Prostate gland (tissue), 2 donors: ENCODE data around the gene TMEM26. TPM values are rescaled to one million over a fixed set of nuclear protein-coding genes. Genes with fewer than 3 reads are reported as not detected.
"Not testable (repeated sequence)": the region's sequence is repeated elsewhere in the genome, so short reads cannot be mapped to it uniquely, and the experiment has no call there.

Experiments used
- DNase-seq: peaks from one replicate; pipeline ENCODE4 v3.0.0-alpha.2; 2019; ENCODE audit warnings: low spot score
- H3K27ac ChIP-seq, 2 donors: fragments of 200-600 bp; sonication (generic); 2 replicates each; pipeline ENCODE4 v1.5.1; 2017 to 2019
- H3K27me3 ChIP-seq: fragments of 200-600 bp; sonication (generic); replicated peaks from 2 replicates; pipeline ENCODE4 v1.5.1; 2019; ENCODE audit not compliant: insufficient read depth
- H3K36me3 ChIP-seq, 2 donors: fragments of 200-600 bp; sonication (generic); 1 replicate in 1 of 2; 2 replicates in 1 of 2; pipeline versions ENCODE4 v1.5.1 to v1.8.1; 2017 to 2019
- H3K4me1 ChIP-seq: fragments of 200-600 bp; sonication (generic); replicated peaks from 2 replicates; pipeline ENCODE4 v1.5.1; 2019
- H3K4me3 ChIP-seq, 2 donors: fragments of 200-600 bp; sonication (generic); 2 replicates each; pipeline ENCODE4 v1.5.1; 2017 to 2019
- H3K9me3 ChIP-seq: fragments of 200-600 bp; sonication (generic); 2 replicates; pipeline ENCODE4 v1.5.1; 2017
- CTCF ChIP-seq, 4 experiments: fragments of 200-600 bp in 2 of 4; fragments of 450-650 bp in 2 of 4; sonication (generic) in 2 of 4; IDR thresholded peaks; 1 replicate in 3 of 4; 2 replicates in 1 of 4; pipeline ENCODE4 v1.5.1; 2016 to 2019; ENCODE audit warnings: antibody characterized with exemption in 4 of 4, mild to moderate bottlenecking in 2 of 4, moderate library complexity in 2 of 4
- POLR2A ChIP-seq: fragments of 450-650 bp; IDR thresholded peaks from one replicate; pipeline ENCODE4 v1.6.1; 2016; ENCODE audit warnings: antibody characterized with exemption, mild to moderate bottlenecking
- POLR2AphosphoS5 ChIP-seq: sonication (generic); formaldehyde crosslinking; IDR thresholded peaks from one replicate; pipeline ENCODE4 v1.6.1; 2017; ENCODE audit warnings: antibody characterized with exemption
- WGBS: methylation state at CpG from one replicate; pipeline ENCODE4 v1.1.5; 2018; 5-methylcytosine and 5-hydroxymethylcytosine counted together
- intact Hi-C: fragments of 100-400 bp; cut with DNase I; formaldehyde crosslinking; loops from one replicate; pipeline ENCODE4 v1.14.2; 2022
- total RNA-seq, 2 donors: library from RNA; depleted of rRNA; stranded (reverse); fragments of >200 nt; gene quantifications; one replicate each; pipeline ENCODE4 v1.1.0, GENCODE V29; 2016

The TMEM26 gene
- total RNA-seq, 2 donors from 2014 or later: 3.7 to 11.6 TPM

GRCh38 chr10:61389887-61390286 is 63.3 kb downstream of the TMEM26 start:
- Histone ChIP-seq H3K4me1 (no peaks in the 10 kb centered on the region), H3K9me3 (no peaks in the 10 kb centered on the region), H3K36me3 (no peaks in the 10 kb centered on the region), H3K27me3 (no peaks in the 10 kb centered on the region), H3K27ac (no peak overlapping the region), H3K4me3 (no peak overlapping the region)
- no peak for DNase-seq
- no peak for TF ChIP-seq POLR2AphosphoS5
- no peak for TF ChIP-seq POLR2A
- WGBS: 95% methylated on average over 3 of the region's 3 CpGs
- intact Hi-C loops: no loop called here

- H3K4me3 ChIP-seq, H3K27ac ChIP-seq, H3K9me3 ChIP-seq, DNase-seq, H3K36me3 ChIP-seq, intact Hi-C loops, H3K4me1 ChIP-seq, H3K27me3 ChIP-seq: not testable (repeated sequence)
- WGBS: 93% methylated on average over 6 of the region's 6 CpGs
These were observed 64.2 kb downstream of the TMEM26 start for GRCh38 chr10:61388986-61389385.

- DNase-seq: no peak
- no peaks in the 10 kb centered on the region for H3K4me1 ChIP-seq
- H3K9me3 ChIP-seq: no peaks in the 10 kb centered on the region
- no peak overlapping the region for H3K27ac ChIP-seq
- no peak overlapping the region for H3K4me3 ChIP-seq
- TF ChIP-seq CTCF (IDR thresholded peaks at IDR 0.05) (no peak), POLR2AphosphoS5 (no peak), POLR2A (no peak)
- no peaks in the 10 kb centered on the region for H3K36me3 ChIP-seq
- H3K27me3 ChIP-seq: no peaks in the 10 kb centered on the region
- intact Hi-C loops: no loop called here
- 98% methylated on average over 2 of the region's 2 CpGs for WGBS
These were observed 67.8 kb downstream of the TMEM26 start for GRCh38 chr10:61385231-61386001.

- H3K9me3 ChIP-seq, H3K4me3 ChIP-seq, DNase-seq, H3K27ac ChIP-seq, H3K27me3 ChIP-seq, H3K36me3 ChIP-seq, H3K4me1 ChIP-seq, intact Hi-C loops: not testable (repeated sequence)
- 74% methylated on average over 3 of the region's 3 CpGs for WGBS
These were observed 72.0 kb downstream of the TMEM26 start for GRCh38 chr10:61381153-61381552.

- no peaks in the 10 kb centered on the region for H3K9me3 ChIP-seq
- H3K4me1 ChIP-seq: no peaks in the 10 kb centered on the region
- intact Hi-C loops: no loop called here
- DNase-seq: no peak
- H3K27me3 ChIP-seq: no peaks in the 10 kb centered on the region
- no peak for TF ChIP-seq POLR2AphosphoS5
- no peak for TF ChIP-seq POLR2A
- no peak for TF ChIP-seq CTCF (IDR thresholded peaks at IDR 0.05)
- no peak overlapping the region for H3K27ac ChIP-seq
- WGBS: 80% methylated on average over 7 of the region's 7 CpGs
- no peak overlapping the region for H3K4me3 ChIP-seq
- H3K36me3 ChIP-seq: no peaks in the 10 kb centered on the region
These were observed 74.3 kb downstream of the TMEM26 start for GRCh38 chr10:61378865-61379264.

- TF ChIP-seq POLR2AphosphoS5 (no peak), POLR2A (no peak), CTCF (IDR thresholded peaks at IDR 0.05) (no peak)
- no peaks in the 10 kb centered on the region for H3K27me3 ChIP-seq
- no peak overlapping the region for H3K4me3 ChIP-seq
- H3K36me3 ChIP-seq: no peaks in the 10 kb centered on the region
- 97% methylated on average over 20 of the region's 23 CpGs for WGBS
- H3K4me1 ChIP-seq: no peaks in the 10 kb centered on the region
- no peaks in the 10 kb centered on the region for H3K9me3 ChIP-seq
- no peak for DNase-seq
- intact Hi-C loops: no loop called here
- H3K27ac ChIP-seq: no peak overlapping the region
These were observed 76.2 kb downstream of the TMEM26 start for GRCh38 chr10:61376908-61377368.
